Measurements from ENCODE around the gene FADS6.
A peak's percentile ranks its signal among the peaks of the same experiment; 100 is the strongest.
"Not testable (repeated sequence)": the region's sequence is repeated elsewhere in the genome, so short reads cannot be mapped to it uniquely, and the experiment has no call there.

FADS6 gene

DNA sequence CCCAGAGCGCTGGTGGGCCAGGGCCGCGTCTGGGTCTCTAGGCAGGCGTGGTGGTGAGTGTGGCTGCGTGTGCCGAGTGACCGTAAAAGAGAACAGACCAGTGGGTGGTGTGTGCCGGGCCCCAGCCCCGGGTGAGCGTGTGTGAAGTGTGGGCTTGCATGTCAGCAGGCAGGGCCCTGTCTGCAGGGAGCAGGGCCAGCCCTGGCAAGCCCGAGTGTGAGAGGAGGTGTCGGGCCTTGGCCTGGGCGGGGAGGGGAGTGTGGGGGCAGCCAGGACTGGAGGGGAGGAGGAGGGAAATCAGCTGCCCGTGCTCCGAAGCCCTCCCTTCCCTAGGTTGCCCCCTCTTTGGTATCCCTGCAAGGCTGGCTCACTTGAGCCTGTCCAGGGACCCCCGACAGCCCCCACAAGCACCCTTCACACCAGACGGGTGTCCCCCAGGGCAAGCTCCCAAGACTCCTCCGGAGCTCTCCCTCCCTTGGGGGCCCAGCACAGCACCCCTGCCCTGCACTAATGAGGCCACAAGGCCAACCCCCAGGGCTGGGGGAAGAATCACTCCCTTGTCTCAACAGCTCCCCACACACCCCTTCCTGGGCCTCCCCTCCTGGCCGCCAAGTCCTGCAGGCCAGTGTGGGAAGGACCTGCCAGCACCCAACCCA is 27.7 kb upstream of the FADS6 start:
- no peak for DNase-seq (ENCODE audit: low read depth in 2 of 2)

DNA sequence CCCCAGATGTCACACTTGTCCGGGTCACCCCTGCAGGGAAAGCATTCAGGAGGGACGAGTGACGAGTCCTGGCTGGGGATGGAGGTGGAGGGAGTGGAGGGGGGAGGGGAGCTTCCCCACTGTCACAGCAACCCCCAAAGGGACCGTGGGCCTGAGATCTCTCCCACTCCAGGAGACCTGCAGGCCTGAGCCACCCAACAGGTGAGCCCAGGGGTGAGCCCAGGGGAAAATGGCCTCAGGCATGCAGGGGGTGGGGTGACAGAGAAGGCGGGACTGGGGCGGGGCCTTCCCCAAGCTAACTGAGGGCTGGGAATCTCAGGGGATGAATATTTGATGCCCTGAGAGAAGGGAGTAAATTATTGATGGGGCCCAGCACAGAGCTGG is 27.2 kb upstream of the FADS6 start:
- DNase-seq (ENCODE audit: low read depth in 2 of 2), result no peak

DNA sequence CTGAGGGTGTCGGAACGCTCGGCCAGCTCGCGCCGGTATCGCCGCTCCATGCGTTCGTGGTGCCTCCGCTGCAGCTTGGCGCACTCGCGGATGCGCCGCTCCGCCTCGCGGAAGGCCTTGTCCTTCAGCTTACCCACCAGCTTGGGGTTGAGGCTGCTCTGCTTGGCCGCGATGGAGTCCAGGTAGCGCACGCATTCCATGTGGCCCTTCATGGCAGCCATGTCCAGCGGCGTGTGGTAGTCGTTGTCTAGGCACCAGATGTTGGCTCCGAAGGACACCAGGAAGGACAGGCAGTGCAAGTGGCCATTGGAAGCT is 26.8 kb upstream of the FADS6 start:
- DNase-seq (ENCODE audit: low read depth in 2 of 2), result no peak

DNA sequence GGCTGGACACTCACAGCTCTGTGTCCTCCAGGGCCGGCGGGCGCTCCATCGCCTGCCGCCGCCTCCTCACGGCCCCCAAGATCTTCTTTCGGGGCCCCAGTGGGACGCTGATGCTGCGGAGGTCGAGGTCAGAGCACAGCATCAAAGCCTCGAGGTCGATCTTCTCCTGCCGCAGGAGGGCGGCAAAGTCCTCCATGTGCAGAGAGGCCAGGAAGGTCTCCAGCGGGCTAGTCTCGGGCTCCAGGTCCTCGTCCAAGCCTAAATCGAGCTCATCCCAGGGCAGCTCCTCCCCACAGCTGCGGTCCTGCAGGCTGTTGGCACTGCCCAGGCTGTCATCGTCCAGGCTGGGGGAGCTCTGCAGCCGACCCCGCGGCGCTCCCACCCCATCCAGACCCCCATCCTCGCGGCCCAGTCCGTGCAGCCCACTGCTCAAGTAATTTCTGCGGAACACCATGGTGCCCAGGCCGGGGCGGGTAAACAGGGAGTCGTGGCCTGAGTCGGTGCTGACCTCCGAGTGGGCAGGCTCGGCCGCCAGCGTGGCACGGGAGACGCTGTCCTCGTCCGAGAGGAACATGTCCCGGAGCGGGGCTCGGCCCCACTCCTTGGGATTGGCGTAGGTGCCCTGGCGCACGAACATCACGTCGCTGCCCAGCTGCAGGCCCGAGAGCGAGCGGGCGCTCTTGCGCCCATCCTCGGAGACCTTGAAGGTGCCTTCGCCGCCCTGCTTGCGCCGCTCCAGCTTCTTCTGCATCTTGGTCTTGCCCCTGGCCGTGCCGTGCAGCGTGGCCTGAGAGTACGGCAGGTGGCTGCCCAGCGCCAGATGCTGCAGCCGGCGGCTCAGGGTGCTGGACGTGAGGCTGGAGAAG is 26.2 kb upstream of the FADS6 start:
- peak in 1 of 2 donors; percentile 12 for DNase-seq (ENCODE audit: low read depth in 2 of 2)

DNA sequence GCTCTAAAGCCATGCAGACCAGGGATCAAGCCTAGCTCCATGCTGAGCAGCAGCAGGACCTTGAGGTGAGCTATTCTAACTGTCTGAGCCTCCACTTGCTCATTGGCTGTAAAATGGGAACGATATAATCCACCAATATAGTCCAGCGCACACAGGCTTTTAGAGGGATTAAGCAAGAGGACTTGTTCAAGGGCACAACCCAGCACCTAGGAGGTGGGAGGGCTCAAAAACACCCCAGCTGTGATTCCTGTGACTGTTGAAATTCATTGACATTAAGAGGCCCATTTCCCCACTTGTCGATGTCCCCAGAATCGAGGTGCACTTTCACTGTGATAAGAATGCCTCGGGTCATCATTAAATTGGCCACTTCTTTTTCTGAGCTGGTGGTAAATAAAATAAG is 25.5 kb upstream of the FADS6 start:
- no peak for DNase-seq (ENCODE audit: low read depth in 2 of 2)

DNA sequence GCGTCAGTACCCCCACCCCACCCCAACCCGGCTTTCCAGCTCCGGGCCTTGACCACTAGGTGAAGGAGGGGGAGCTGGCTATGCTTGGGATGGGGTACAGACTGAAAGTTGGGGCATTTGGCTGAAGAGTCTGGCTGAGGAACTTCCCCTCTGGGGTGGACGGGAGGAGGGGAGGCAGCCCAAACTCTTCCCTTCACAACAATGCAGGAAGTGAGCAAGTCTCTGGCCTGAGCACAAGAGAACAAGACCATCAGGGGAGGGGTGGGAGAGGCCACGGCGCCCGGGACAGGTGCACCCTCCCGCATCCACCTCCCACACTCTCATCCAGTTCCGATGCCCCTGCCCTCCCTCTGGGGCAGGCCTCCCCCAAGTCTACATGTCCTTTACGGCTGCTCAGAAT is 24.0 kb upstream of the FADS6 start:
- no peak for DNase-seq (ENCODE audit: low read depth in 2 of 2)

DNA sequence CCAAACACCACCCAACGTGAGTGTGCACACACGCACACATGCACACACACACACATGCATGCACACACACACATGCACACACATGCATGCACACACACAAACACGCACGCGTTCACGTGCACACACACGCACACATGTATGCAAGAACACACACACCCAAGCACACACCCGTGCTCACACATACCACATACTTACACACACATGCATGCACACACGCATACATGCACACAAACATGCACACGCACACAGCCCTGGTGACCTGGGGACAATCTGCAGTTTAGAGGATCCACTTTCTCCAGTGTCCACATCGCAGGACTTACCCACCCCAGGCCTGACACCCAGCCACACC is 23.4 kb upstream of the FADS6 start:
- no peak for DNase-seq (ENCODE audit: low read depth in 2 of 2)

DNA sequence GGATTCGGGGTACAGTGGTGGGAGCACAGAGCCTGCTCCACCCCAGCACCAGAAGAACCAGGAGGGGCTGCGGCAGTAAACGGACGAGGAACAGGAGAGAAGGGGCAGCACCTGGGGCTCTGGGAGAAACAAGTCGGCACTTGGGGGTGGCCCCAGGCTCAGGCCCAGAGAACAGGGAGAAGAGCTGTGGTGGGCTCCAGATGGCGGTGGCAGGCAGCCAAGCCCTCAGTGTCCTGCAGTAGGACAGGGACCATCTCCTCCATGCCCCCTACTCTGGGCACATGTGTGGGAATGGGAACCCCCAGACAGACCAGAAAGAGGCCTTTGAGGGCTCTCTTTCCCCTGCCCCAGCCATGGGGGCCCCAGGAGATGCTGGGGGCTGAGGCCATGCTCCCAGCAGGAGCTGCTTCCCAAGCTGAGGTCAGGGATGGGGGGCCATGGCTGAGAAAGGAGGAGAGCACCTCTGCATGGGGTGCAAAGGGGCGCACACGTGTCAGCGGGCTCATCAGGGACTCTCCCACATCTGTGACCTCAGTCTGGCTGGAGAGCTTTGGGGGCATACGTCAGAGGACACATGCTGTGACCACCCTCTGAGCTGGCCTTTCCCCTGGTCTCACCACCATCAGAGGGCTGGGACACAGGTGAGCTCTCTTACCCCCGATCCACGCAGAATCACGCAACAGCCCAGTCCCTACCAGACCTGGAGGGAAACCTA is 22.9 kb upstream of the FADS6 start:
- no peak for DNase-seq (ENCODE audit: low read depth in 2 of 2)

DNA sequence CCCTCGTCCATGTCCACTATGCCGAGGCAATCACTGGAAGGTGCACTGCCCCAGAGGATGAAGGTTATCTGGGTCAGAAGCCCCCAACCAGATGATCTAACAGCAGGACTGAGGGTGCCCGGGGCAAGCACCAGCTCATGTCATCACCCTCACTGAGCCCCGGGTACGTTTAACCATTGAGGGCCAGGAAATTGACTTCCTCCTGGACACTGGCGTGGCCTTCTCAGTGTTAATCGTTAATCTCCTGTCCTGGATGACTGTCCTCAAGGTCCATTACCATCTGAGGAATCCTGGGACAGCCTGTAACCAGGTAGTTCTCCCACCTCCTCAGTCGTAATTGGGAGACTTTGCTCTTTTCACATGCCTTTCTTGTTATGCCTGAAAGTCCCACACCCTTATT is 18.0 kb upstream of the FADS6 start:
- DNase-seq (ENCODE audit: low read depth in 2 of 2), result not testable (repeated sequence)

DNA sequence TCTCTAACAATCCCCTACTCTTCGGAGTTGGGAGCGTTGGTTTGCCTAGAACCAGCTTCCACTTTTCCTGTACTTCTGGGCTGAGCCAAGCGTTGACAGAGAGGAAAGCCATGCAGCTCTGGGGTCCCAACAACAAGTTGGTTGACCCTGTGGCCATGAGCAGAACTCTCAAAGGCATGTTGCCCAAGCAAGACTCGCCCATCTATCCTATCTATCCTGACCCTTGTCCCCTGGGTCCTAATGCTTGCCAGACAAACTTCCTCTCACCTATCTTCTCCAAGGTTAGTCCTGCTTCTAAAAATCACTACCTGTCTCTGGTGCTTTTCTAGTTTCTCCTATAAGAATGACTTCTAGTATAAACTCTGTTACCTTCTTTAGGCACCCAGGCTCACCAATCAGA is 15.7 kb upstream of the FADS6 start:
- DNase-seq (ENCODE audit: low read depth in 2 of 2), result not testable (repeated sequence)

DNA sequence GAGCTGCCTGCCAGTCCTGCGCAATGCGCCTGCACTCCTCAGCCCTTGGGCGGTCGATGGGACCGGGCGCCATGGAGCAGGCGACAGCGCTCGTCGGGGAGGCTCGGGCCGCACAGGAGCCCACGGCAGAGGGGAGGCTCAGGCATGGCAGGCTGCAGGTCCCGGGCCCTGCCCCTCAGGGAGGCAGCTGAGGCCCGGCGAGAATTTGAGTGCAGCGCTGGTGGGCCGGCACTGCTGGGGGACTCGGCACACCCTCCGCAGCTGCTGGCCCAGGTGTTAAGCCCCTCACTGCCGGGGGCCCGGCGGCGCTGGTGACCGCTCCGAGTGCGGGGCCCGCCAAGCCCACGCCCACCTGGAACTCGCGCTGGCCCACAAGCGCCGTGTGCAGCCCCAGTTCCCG is 13.6 kb upstream of the FADS6 start:
- no peak for DNase-seq (ENCODE audit: low read depth in 2 of 2)

DNA sequence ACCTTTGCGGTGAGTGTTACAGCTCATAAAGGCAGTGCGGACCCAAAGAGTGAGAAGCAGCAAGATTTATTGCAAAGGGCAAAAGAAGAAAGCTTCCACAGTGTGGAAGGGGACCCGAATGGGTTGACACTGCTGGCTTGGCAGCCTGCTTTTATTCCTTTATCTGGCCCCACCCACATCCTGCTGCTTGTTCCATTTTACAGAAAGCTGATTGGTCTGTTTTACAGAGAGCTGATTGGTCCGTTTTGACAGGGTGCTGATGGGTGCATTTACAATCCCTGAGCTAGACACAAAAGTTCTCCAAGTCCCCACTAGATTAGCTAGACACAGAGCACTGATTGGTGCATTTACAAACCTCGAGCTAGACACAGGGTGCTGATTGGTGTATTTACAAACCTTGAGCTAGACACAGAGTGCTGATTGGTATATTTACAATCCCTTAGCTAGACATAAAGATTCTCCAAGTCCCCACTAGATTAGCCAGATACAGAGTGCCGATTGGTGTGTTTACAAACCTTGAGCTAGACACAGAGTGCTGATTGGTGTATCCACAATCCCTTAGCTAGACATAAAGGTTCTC is 12.9 kb upstream of the FADS6 start:
- DNase-seq (ENCODE audit: low read depth in 2 of 2), result not testable (repeated sequence)

DNA sequence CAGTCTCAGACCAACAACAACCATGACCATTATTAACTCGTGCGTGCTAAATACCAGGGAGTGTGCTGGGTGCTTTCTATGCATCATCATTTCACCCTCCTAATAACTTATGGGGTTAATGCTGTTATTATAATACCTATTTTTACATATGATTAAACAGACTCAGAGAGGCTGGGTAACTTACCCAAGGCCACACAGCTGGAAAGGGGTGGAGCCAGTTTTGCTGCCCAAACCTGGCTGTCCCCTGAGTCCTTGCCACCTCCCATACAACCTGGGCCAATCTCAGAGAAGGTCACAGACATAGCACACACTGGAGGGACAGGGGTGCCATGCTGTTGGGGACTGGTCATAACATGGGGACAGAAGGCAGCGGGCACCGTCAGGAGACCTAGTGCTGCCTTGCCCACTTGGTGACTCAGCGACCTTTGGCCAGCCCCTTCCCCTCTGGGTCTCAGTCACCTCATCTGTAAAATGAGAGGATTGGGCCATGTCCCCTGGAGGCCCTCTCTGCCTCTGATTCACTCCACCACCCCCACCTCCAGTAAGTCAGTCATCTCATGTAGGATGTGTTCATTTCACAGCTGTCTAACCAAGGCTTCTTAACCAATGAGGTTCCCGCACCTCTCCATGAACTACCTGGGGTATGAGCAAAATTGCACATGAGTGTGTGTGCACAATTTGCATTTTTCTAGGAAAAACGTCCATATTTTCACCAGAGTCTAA is 11.4 kb upstream of the FADS6 start:
- no peak for DNase-seq (ENCODE audit: low read depth in 2 of 2)

DNA sequence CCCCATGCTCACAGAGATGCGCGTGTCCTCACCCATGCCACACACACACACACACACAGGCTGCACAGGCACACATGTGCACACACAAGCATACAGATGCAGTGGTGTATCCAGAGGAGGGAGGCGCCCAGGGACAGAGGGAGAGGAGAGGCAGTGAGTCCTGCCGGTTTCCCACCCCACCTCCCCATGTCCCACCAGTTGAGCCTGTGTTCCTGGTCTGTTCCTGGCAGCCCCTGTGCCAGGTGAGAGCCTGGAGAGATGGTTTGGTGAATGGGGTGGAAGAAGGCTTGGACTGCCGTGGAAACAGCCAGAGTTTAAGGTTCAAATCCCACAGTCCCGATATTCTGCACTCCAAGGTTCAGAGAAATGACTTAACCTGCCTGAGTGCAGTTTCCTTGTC is 10.2 kb upstream of the FADS6 start:
- DNase-seq (ENCODE audit: low read depth in 2 of 2), result no peak

DNA sequence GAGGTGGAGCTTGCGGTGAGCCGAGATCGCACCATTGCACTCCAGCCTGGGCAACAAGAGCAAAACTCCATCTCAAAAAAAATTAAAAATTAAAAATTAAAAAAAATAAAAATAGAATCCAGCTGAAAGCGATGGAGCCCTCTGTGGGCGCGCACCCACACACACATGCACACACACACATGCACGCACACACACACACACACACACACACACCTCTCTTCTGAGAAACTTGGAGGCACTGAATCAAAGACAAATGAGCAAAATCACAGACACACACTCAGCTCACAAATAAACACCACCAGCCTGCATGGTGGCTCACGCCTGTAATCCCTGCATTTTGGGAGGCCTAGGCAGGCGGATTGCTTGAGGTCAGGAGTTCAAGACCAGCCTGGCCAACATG is 9.6 kb upstream of the FADS6 start:
- DNase-seq (ENCODE audit: low read depth in 2 of 2), result no peak

DNA sequence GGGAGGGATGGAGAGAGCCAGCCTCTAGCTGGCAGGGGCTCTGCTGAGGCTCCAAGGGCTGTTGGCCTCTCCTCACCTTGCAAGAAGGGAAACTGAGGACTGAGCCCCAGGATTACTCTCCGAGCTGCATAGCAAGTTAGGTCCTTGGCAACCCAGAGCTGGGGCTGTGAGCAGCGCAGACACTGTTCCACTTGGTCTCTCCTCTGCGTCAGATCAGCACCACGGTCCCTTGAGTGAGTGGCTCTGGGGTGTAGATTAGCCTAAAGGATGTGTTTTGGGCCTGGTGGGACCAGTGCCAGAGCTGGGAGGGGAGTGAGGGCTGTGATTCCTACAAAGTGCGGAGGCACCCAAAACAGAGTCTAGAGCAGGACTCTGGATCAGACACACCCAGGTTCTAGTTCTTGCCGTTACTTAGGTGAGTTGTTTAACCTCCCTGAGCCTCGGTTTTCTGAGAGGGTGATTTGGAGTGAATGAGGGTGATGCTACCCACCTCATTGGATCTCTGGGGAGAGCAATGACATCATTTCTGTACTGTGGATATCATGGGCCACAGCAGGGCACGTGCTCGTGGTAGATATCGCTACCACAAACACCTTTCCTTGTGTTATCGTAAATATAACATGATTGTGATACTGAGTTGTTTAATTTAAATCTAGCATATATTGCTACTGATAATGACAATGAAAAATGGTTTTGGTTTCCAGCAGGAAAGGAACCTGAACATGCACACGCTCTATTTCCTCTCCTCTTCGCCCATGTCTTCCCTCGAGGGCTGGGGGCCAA is 8.1 kb upstream of the FADS6 start:
- DNase-seq (ENCODE audit: low read depth in 2 of 2), result no peak

DNA sequence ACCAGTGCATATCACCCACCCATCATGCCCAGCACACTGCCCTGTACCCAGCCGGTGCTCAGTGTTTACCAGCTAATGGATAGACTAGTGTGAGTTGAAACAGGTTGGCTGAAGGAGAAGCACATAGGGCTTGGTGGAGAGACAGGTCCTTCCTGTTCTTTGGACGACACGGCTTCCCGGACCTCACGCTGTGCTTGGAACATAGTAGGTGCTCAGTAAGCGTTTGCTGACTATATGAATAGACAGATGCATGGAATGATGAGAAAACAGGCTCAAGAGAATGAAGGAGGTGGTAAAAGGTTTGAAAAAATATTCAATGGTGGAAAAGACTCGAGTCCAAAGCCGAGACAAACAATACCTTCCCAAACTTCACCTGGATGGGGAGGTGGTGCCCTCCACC is 6.8 kb upstream of the FADS6 start:
- DNase-seq (ENCODE audit: low read depth in 2 of 2), result no peak

DNA sequence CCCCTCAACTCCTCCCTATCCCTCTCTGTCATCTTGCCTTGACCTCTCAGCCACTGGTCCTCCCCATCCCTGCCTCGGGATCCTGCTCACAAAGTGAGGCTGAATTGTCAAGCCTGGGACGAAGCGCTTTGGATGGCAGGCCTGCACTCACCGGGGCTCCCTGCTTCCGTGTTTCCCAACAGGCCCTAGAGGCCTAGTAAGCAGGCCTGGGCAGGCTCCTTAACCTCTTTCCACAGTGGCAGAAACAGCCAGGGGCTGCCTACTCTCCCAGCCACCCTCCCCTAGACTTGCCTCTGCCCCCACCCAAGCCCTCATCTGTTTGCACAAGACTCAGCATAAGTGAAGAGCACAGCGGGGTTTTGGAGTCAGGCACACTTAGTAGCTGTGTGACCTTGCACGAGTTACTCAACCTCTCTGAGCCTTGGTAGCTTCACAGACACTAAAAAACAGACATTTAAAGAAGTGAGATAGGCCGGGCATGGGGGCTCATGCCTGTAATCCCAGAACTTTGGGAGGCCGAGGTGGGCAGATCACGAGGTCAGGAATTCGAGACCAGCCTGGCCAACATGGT is 5.0 kb upstream of the FADS6 start:
- DNase-seq (ENCODE audit: low read depth in 2 of 2), result no peak

DNA sequence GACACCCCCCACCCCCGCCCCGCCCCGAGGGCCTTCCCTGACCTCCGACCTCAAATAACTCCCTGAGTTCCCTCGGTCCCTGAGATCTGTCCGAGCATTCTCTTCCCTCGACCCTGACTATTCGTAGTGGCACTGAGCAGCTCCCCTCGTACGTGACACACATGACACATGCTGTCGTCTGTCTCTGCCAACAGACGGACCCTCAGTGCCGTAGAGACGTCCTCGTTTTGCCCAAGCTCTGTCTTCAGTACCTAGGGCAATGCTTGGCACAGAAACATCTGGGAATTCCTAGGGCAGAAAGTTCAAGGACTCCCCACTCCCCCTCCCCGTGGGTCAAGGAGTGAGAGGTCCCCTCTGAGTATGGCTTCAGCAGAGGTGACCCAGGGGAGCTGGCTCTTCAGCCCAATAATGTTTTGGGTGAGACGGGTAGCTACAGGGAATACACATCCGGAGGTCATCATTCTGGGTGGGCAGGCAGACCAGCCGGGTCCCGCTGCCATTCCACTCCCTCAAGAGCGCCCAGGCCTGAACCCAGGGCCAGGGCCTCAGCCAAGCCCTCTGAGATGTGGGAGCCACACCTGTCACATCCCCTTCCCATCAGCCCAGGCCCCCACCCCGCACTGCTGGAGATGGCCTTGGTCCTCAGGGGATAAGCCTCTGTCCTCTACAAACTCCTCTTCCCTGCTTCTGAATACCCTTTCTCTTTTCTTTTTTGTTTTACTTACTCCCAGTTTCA is 671 bp upstream of the FADS6 start:
- DNase-seq (ENCODE audit: low read depth in 2 of 2), result no peak

Data from stimulated activated CD4-positive, alpha-beta T cell treated with anti-CD3 and anti-CD28 coated beads, Interleukin-4, amount 100 ng/mL, for 48 hours (primary cell).